ENCODE measurements around the gene MATN1.

MATN1 gene

DNA sequence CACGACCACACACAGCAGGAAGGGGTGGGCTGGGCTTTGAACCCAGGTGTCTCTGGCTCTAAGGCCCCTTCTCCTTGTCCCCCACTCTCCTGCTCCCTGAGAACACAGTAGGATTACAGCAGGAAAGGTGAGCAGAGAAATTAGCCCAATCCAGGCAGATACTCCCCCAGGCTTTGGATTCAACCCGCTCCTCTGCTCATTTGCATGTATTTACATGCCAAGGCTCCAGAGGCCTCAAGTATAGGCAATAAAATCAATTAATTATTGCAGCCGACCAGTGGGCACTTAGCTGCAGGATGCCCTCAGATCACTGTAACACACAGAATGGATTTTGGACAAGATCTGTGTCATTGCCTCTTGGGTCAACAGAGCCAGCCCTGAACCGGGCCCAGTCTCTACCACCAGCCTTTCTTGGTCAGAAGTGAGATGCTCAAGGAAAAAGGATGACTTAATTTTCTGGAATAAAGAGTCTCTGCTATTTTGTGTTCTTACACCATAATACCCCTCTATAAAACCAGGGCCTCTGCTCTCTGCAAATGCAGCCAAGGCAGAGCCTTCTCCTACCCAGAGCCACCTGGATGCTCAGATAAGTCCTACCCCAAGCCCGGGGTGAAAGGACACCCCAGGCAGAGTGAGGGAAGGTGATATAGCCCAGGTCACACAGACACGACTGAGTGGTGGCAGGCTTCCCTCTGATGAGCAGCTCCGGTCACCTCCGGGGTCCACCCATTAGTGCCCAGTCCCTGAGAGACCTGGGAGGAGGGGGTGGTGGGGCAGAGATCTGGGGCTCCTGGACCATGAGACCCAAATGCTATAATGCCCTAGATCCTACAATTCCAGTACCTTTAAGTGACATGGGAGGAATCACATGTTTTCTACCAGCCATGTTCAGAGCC, 28.9 kb downstream of the MATN1 start:
- no CpG with 5 or more reads among the region's 8 CpGs for WGBS (ENCODE audit: extremely low coverage, insufficient coverage, insufficient read length)
- Histone ChIP-seq H3K79me1 (ENCODE audit: low read length) (no peaks in the 10 kb centered on the region), H2AK5ac (ENCODE audit: low read length) (no peak overlapping the region), H3K4me1 (ENCODE audit: control insufficient read depth in 1 of 2, insufficient read depth in 2 of 2, low read length in 2 of 2) (peaks cover 7 to 15% of the 10 kb centered on the region in 2 experiments), H3K27ac (ENCODE audit: low read depth, low read length) (no peak overlapping the region), H3K4me3 (ENCODE audit: low read depth, low read length) (no peak overlapping the region), H3K9me3 (ENCODE audit: insufficient read depth, low read depth, low read length) (no peaks in the 10 kb centered on the region), H3K14ac (ENCODE audit: low read length) (no peak overlapping the region), H2BK120ac (ENCODE audit: insufficient read depth, low read length, poor library complexity) (no peak overlapping the region), H2BK5ac (ENCODE audit: low read depth, low read length, poor library complexity) (no peak overlapping the region), H2BK12ac (ENCODE audit: low read length) (no peak overlapping the region), H3K23ac (ENCODE audit: low read length) (no peak overlapping the region), H3K27me3 (ENCODE audit: insufficient read depth, low read length) (no peaks in the 10 kb centered on the region), H3K9ac (ENCODE audit: low read length) (no peak overlapping the region), H3K18ac (ENCODE audit: low read length) (no peak overlapping the region), H4K91ac (ENCODE audit: low read depth, low read length) (no peak overlapping the region), H3K36me3 (ENCODE audit: control insufficient read depth in 1 of 2, insufficient read depth in 2 of 2, low read length in 2 of 2) (no peaks in the 10 kb centered on the region), H4K12ac (ENCODE audit: low read depth, low read length) (no peak overlapping the region), H2AFZ (ENCODE audit: insufficient read depth, low read length, poor library complexity) (no peak overlapping the region), H3K79me2 (ENCODE audit: control insufficient read depth, insufficient read depth, low read length, poor library complexity) (no peaks in the 10 kb centered on the region), H3K4ac (ENCODE audit: low read depth, low read length) (no peak overlapping the region), H4K8ac (ENCODE audit: low read depth, low read length) (no peak overlapping the region), H3K4me2 (ENCODE audit: low read length) (no peak overlapping the region)
- DNase-seq: no peak

DNA sequence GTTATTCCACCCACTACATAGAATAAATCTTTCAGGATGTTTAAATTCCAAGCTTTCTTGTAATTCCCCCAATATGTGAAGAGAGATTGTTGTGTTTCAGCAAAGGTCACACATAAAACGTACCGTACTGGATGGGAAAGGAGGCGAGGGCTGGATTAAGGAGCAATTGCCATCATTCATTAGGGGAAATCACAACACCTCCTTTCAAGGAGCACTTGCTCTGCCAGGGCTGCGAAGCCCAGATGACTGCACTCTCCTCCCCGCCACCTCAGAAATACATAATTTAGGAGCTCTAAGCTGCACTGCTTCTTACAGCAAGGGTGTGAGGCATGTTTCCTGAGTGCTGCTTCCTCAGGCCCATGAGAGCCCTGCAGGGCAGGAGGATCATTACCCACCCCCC, 29.6 kb downstream of the MATN1 start:
- no peak overlapping the region for H2BK120ac ChIP-seq (ENCODE audit: insufficient read depth, low read length, poor library complexity)
- no peak overlapping the region for H4K8ac ChIP-seq (ENCODE audit: low read depth, low read length)
- H3K18ac ChIP-seq (ENCODE audit: low read length): no peak overlapping the region
- H3K4ac ChIP-seq (ENCODE audit: low read depth, low read length): no peak overlapping the region
- no peaks in the 10 kb centered on the region for H3K79me2 ChIP-seq (ENCODE audit: control insufficient read depth, insufficient read depth, low read length, poor library complexity)
- no peak overlapping the region for H3K4me3 ChIP-seq (ENCODE audit: low read depth, low read length)
- no peak overlapping the region for H2BK12ac ChIP-seq (ENCODE audit: low read length)
- no peaks in the 10 kb centered on the region for H3K36me3 ChIP-seq (ENCODE audit: control insufficient read depth in 1 of 2, insufficient read depth in 2 of 2, low read length in 2 of 2)
- peaks cover 7 to 15% of the 10 kb centered on the region in 2 experiments for H3K4me1 ChIP-seq (ENCODE audit: control insufficient read depth in 1 of 2, insufficient read depth in 2 of 2, low read length in 2 of 2)
- H3K14ac ChIP-seq (ENCODE audit: low read length): no peak overlapping the region
- H3K23ac ChIP-seq (ENCODE audit: low read length): no peak overlapping the region
- H3K4me2 ChIP-seq (ENCODE audit: low read length): no peak overlapping the region
- no peak overlapping the region for H4K91ac ChIP-seq (ENCODE audit: low read depth, low read length)
- H3K27me3 ChIP-seq (ENCODE audit: insufficient read depth, low read length): no peaks in the 10 kb centered on the region
- H2AK5ac ChIP-seq (ENCODE audit: low read length): no peak overlapping the region
- no peaks in the 10 kb centered on the region for H3K79me1 ChIP-seq (ENCODE audit: low read length)
- no peak overlapping the region for H3K9ac ChIP-seq (ENCODE audit: low read length)
- no peak for DNase-seq
- WGBS (ENCODE audit: extremely low coverage, insufficient coverage, insufficient read length): no CpG with 5 or more reads among the region's 5 CpGs
- H4K12ac ChIP-seq (ENCODE audit: low read depth, low read length): no peak overlapping the region
- no peaks in the 10 kb centered on the region for H3K9me3 ChIP-seq (ENCODE audit: insufficient read depth, low read depth, low read length)
- no peak overlapping the region for H3K27ac ChIP-seq (ENCODE audit: low read depth, low read length)
- H2BK5ac ChIP-seq (ENCODE audit: low read depth, low read length, poor library complexity): no peak overlapping the region
- H2AFZ ChIP-seq (ENCODE audit: insufficient read depth, low read length, poor library complexity): no peak overlapping the region

DNA sequence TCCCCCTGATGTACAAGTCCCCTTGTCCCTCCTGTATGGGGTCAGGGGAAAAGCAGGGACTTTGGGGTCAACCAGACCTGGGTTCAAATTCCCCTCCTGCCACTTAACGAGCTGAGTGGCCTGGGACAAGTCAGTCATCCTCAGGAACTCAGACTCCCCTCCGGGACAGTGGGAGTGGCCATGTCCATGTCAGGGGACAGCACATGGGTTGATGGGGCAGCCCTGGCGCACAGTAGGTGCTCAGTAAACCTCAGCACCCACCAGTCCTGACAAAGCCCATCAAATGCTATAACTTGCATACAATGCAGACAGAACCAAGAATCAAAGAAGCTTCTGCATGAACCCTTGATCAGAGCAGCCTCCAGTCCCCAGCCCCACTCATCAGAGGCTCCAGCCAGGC, 30.0 kb downstream of the MATN1 start:
- Histone ChIP-seq H3K23ac (ENCODE audit: low read length) (no peak overlapping the region), H2AFZ (ENCODE audit: insufficient read depth, low read length, poor library complexity) (no peak overlapping the region), H3K4ac (ENCODE audit: low read depth, low read length) (no peak overlapping the region), H4K8ac (ENCODE audit: low read depth, low read length) (no peak overlapping the region), H2BK120ac (ENCODE audit: insufficient read depth, low read length, poor library complexity) (no peak overlapping the region), H3K18ac (ENCODE audit: low read length) (no peak overlapping the region), H3K4me1 (ENCODE audit: control insufficient read depth in 1 of 2, insufficient read depth in 2 of 2, low read length in 2 of 2) (peaks cover 4 to 11% of the 10 kb centered on the region in 2 experiments), H4K91ac (ENCODE audit: low read depth, low read length) (no peak overlapping the region), H3K79me1 (ENCODE audit: low read length) (no peaks in the 10 kb centered on the region), H4K12ac (ENCODE audit: low read depth, low read length) (no peak overlapping the region), H3K27me3 (ENCODE audit: insufficient read depth, low read length) (no peaks in the 10 kb centered on the region), H3K4me2 (ENCODE audit: low read length) (no peak overlapping the region), H3K9me3 (ENCODE audit: insufficient read depth, low read depth, low read length) (no peaks in the 10 kb centered on the region), H3K14ac (ENCODE audit: low read length) (no peak overlapping the region), H3K36me3 (ENCODE audit: control insufficient read depth in 1 of 2, insufficient read depth in 2 of 2, low read length in 2 of 2) (no peaks in the 10 kb centered on the region), H2AK5ac (ENCODE audit: low read length) (no peak overlapping the region), H3K27ac (ENCODE audit: low read depth, low read length) (no peak overlapping the region), H3K4me3 (ENCODE audit: low read depth, low read length) (no peak overlapping the region), H3K9ac (ENCODE audit: low read length) (no peak overlapping the region), H2BK5ac (ENCODE audit: low read depth, low read length, poor library complexity) (no peak overlapping the region), H3K79me2 (ENCODE audit: control insufficient read depth, insufficient read depth, low read length, poor library complexity) (no peaks in the 10 kb centered on the region), H2BK12ac (ENCODE audit: low read length) (no peak overlapping the region)
- WGBS (ENCODE audit: extremely low coverage, insufficient coverage, insufficient read length): no CpG with 5 or more reads among the region's 3 CpGs
- DNase-seq: no peak

DNA sequence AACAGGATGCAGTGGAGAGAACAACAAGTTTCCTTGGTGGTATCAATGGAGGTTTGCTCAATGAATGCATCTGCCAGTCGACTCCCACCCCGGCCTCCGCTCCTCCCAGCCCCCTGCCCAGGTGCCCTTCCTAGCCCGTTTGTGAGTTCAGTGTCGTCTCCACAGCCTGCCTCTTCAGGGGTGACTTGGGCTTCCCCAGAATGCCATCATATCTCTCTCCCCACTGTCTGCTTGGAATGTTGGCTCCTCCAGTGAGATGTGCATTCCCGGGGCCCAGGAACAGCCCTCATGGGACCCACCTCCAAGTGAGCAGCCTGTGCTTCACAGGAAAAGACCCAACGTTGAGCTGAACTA, 30.5 kb downstream of the MATN1 start:
- H4K8ac ChIP-seq (ENCODE audit: low read depth, low read length): no peak overlapping the region
- no peak overlapping the region for H3K4ac ChIP-seq (ENCODE audit: low read depth, low read length)
- no peak overlapping the region for H3K18ac ChIP-seq (ENCODE audit: low read length)
- no peak overlapping the region for H2BK120ac ChIP-seq (ENCODE audit: insufficient read depth, low read length, poor library complexity)
- no peak overlapping the region for H3K27ac ChIP-seq (ENCODE audit: low read depth, low read length)
- H3K14ac ChIP-seq (ENCODE audit: low read length): no peak overlapping the region
- H3K4me1 ChIP-seq (ENCODE audit: control insufficient read depth in 1 of 2, insufficient read depth in 2 of 2, low read length in 2 of 2): peaks cover 0 to 6% of the 10 kb centered on the region in 2 experiments
- H2AK5ac ChIP-seq (ENCODE audit: low read length): no peak overlapping the region
- no peaks in the 10 kb centered on the region for H3K36me3 ChIP-seq (ENCODE audit: control insufficient read depth in 1 of 2, insufficient read depth in 2 of 2, low read length in 2 of 2)
- H4K12ac ChIP-seq (ENCODE audit: low read depth, low read length): no peak overlapping the region
- no peak for DNase-seq
- H3K4me2 ChIP-seq (ENCODE audit: low read length): no peak overlapping the region
- H3K23ac ChIP-seq (ENCODE audit: low read length): no peak overlapping the region
- H3K27me3 ChIP-seq (ENCODE audit: insufficient read depth, low read length): no peaks in the 10 kb centered on the region
- H3K79me1 ChIP-seq (ENCODE audit: low read length): no peaks in the 10 kb centered on the region
- no peak overlapping the region for H2AFZ ChIP-seq (ENCODE audit: insufficient read depth, low read length, poor library complexity)
- no peak overlapping the region for H2BK5ac ChIP-seq (ENCODE audit: low read depth, low read length, poor library complexity)
- no peaks in the 10 kb centered on the region for H3K9me3 ChIP-seq (ENCODE audit: insufficient read depth, low read depth, low read length)
- no peaks in the 10 kb centered on the region for H3K79me2 ChIP-seq (ENCODE audit: control insufficient read depth, insufficient read depth, low read length, poor library complexity)
- no peak overlapping the region for H3K9ac ChIP-seq (ENCODE audit: low read length)
- WGBS (ENCODE audit: extremely low coverage, insufficient coverage, insufficient read length): no CpG with 5 or more reads among the region's 7 CpGs
- H3K4me3 ChIP-seq (ENCODE audit: low read depth, low read length): no peak overlapping the region
- no peak overlapping the region for H4K91ac ChIP-seq (ENCODE audit: low read depth, low read length)
- H2BK12ac ChIP-seq (ENCODE audit: low read length): no peak overlapping the region

Measured in trophoblast cell (in vitro differentiated cells and primary cell).